Smooth muscle cell (in vitro differentiated cells): ENCODE measurements around the gene SMARCD3. TPM values are rescaled to one million over a fixed set of nuclear protein-coding genes. Genes with fewer than 3 reads are reported as not detected.

Source experiments
- DNase-seq: peaks from one replicate; lab custom pipeline; 2025; ENCODE audit not compliant: unreplicated experiment; lab: John Stamatoyannopoulos, UW
- H2AFZ ChIP-seq: fragments of 200-600 bp; sonication (generic); 2 replicates; pipeline ENCODE4 v1.6.0; 2016; ENCODE audit warnings: antibody characterized with exemption, low read depth, mild to moderate bottlenecking
- H3F3A ChIP-seq: fragments of 200-600 bp; sonication (generic); 2 replicates; pipeline ENCODE4 v1.6.0; 2017; ENCODE audit warnings: antibody characterized with exemption, low read depth
- H3K27ac ChIP-seq: fragments of 200-600 bp; sonication (generic); 2 replicates; pipeline ENCODE4 v1.5.1; 2016; ENCODE audit warnings: low read depth, mild to moderate bottlenecking
- H3K27me3 ChIP-seq: fragments of 200-600 bp; sonication (generic); 2 replicates; pipeline ENCODE4 v1.6.1; 2016; ENCODE audit warnings: low read depth, mild to moderate bottlenecking
- H3K36me3 ChIP-seq: fragments of 200-600 bp; sonication (generic); 2 replicates; pipeline ENCODE4 v1.5.1; 2016; ENCODE audit warnings: low read depth
- H3K4me1 ChIP-seq: fragments of 200-600 bp; sonication (generic); 2 replicates; pipeline ENCODE4 v1.5.1; 2016; ENCODE audit warnings: low read depth
- H3K4me2 ChIP-seq: fragments of 200-600 bp; sonication (generic); 2 replicates; pipeline ENCODE4 v1.6.0; 2016; ENCODE audit warnings: mild to moderate bottlenecking
- H3K4me3 ChIP-seq: fragments of 200-600 bp; sonication (generic); 2 replicates; pipeline ENCODE4 v1.5.1; 2016; ENCODE audit warnings: mild to moderate bottlenecking
- H3K79me2 ChIP-seq: fragments of 200-600 bp; sonication (generic); 2 replicates; pipeline ENCODE4 v1.6.0; 2016; ENCODE audit warnings: low read depth, mild to moderate bottlenecking
- H3K9ac ChIP-seq: fragments of 200-600 bp; sonication (generic); 2 replicates; pipeline ENCODE4 v1.6.0; 2016; ENCODE audit warnings: low read depth
- H3K9me3 ChIP-seq: fragments of 200-600 bp; sonication (generic); replicated peaks from 2 replicates; pipeline ENCODE4 v1.5.1; 2016; ENCODE audit warnings: low read depth
- H4K20me1 ChIP-seq: fragments of 200-600 bp; sonication (generic); 2 replicates; pipeline ENCODE4 v1.6.0; 2016; ENCODE audit warnings: low read depth
- WGBS: methylation state at CpG from one replicate; pipeline ENCODE4 v1.1.7; 2016; ENCODE audit warnings: low lambda C conversion rate; 5-methylcytosine and 5-hydroxymethylcytosine counted together
- polyA plus RNA-seq: library from polyadenylated mRNA; unstranded; fragments of >200 nt; fragmentation: Nextera tagmentation; extraction: Ambion mirVana; gene quantifications from 2 replicates; pipeline ENCODE4 v1.2.1, GENCODE V29; 2016
- total RNA-seq: library from RNA; depleted of rRNA; stranded (reverse); fragments of >200 nt; gene quantifications from 2 replicates; pipeline ENCODE4 v1.2.3, GENCODE V29; 2014
- TF ChIP-seq, protein P1 (sequence below): fragments of 200-600 bp; sonication (generic); IDR thresholded peaks from 2 replicates; pipeline ENCODE4 v1.5.1; 2017; ENCODE audit warnings: borderline replicate concordance, mild to moderate bottlenecking, antibody characterized with exemption; ENCODE audit not compliant: insufficient read depth, poor library complexity, severe bottlenecking

The SMARCD3 gene
- total and polyA plus RNA-seq, 2 experiments from 2014 or later: 44.4 to 58.1 TPM

DNA sequence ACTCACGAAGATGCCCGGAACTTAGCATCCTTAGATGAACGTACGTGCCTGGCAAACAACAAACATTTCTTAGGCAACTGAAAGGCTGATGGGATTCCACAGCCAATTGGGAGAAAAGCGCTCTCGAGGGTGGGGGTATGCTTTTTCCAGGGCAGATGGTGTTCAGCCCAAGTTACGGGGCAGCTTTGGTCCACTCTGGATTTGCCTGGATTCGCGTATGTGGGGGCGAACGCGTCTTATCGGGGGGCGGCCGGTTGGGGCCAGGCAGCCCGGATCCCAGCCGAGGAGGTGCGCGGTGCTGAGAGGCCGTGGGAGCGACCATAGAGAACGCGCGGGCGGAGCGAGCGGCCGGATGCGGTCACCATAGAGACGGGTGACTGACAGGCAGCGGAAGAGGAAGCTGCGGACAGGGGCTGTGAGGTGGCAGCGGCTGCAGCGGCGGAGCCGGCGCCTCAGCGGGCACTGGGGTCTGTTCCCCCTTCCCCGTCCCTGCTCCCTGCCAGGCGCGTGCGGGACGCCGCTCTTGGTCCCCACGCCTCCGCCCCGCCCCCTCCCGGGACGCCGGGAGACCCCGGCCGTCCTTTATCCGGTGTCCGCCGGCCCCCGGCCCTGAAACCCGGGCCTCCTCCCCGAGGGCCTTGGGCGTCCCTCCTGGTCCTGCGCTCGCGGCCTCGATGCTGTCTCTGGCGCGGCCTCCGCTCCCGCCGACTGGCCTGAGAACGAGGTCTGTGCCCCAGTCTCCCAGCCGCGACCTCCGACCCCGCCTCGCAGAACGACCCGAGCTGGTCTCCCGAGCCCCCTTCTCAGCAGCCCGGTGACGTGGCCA lies 16.2 kb downstream of the SMARCD3 start, which contains the start of gene CHPF2:
Gene CHPF2, plus strand, starts transcription at position 393 of the 826 bp plus-strand sequence. CDS start 1,529 bp downstream, outside the sequence.
- peaks cover 42% of the 10 kb centered on the region for H4K20me1 ChIP-seq
- H3K27me3 ChIP-seq: no peaks in the 10 kb centered on the region
- H3K4me2 ChIP-seq: peak within 1 kb of the TSS; percentile 85
- peak within 1 kb of the TSS; percentile 59 for H2AFZ ChIP-seq
- H3F3A ChIP-seq: no peaks in the 10 kb centered on the region
- TF ChIP-seq, protein P1, sequence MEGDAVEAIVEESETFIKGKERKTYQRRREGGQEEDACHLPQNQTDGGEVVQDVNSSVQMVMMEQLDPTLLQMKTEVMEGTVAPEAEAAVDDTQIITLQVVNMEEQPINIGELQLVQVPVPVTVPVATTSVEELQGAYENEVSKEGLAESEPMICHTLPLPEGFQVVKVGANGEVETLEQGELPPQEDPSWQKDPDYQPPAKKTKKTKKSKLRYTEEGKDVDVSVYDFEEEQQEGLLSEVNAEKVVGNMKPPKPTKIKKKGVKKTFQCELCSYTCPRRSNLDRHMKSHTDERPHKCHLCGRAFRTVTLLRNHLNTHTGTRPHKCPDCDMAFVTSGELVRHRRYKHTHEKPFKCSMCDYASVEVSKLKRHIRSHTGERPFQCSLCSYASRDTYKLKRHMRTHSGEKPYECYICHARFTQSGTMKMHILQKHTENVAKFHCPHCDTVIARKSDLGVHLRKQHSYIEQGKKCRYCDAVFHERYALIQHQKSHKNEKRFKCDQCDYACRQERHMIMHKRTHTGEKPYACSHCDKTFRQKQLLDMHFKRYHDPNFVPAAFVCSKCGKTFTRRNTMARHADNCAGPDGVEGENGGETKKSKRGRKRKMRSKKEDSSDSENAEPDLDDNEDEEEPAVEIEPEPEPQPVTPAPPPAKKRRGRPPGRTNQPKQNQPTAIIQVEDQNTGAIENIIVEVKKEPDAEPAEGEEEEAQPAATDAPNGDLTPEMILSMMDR: no peak
- no peaks in the 10 kb centered on the region for H3K36me3 ChIP-seq
- H3K9ac ChIP-seq: peak within 1 kb of the TSS; percentile 91
- DNase-seq: peak; percentile 48
- H3K4me1 ChIP-seq: peaks cover 25% of the 10 kb centered on the region
- peaks cover 43% of the 10 kb centered on the region for H3K79me2 ChIP-seq
- no peaks in the 10 kb centered on the region for H3K9me3 ChIP-seq
- WGBS: under 1% methylated on average over 67 of the region's 79 CpGs
- H3K27ac ChIP-seq: peak within 1 kb of the TSS; percentile 80
- H3K4me3 ChIP-seq: peak within 1 kb of the TSS; percentile 81

DNA sequence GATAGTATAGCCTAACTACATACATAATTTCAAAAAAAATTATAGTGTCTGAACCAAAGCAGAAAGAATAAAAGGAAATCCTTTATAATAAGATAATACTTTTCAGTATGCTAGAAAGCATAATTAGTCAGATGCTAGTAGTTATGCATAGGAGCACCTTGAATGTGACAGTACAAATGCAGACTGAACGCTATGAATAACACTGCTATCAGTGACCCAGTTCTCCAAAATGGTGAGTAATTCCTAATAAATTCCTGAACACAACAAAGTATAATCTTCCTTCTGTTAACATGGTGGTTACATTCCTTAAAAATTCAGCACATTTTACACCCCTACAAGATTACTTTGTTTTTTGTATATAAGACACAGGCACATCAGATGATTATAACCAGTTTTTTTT lies 17.4 kb downstream of the SMARCD3 start:
- TF ChIP-seq, protein P1: no peak
- H3K9ac ChIP-seq: no peak overlapping the region
- H3K27me3 ChIP-seq: no peaks in the 10 kb centered on the region
- WGBS: 18% methylated on average over 1 of the region's 1 CpG
- peaks cover 27% of the 10 kb centered on the region for H3K4me1 ChIP-seq
- H3F3A ChIP-seq: no peaks in the 10 kb centered on the region
- H4K20me1 ChIP-seq: peaks cover 29% of the 10 kb centered on the region
- H3K36me3 ChIP-seq: no peaks in the 10 kb centered on the region
- H3K4me2 ChIP-seq: peak overlapping the region; percentile 85
- DNase-seq: no peak
- peaks cover 48% of the 10 kb centered on the region for H3K79me2 ChIP-seq
- no peak overlapping the region for H3K27ac ChIP-seq
- no peak overlapping the region for H2AFZ ChIP-seq
- no peak overlapping the region for H3K4me3 ChIP-seq
- no peaks in the 10 kb centered on the region for H3K9me3 ChIP-seq

DNA sequence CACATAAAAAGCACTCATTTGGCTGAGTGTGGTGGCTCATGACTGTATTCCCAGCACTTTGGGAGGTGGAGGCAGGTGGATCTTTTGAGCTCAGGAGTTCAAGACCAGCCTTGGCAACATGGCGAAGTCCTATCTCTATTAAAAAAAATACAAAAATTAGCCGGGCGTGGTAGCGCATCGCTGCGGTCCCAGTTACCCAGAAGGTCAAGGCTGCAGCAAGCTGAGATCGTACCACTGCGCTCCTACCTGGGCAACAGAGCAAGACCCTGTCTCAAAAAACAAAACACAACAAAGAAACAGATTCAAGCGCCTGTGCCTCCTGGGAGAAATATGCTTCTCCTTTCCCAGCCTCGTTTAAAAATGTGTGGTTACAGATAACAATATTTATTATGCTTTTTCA lies 19.2 kb downstream of the SMARCD3 start:
- Histone ChIP-seq H4K20me1 (peaks cover 11% of the 10 kb centered on the region), H3K79me2 (peaks cover 41% of the 10 kb centered on the region), H2AFZ (no peak overlapping the region), H3K27me3 (no peaks in the 10 kb centered on the region), H3K4me1 (peaks cover 31% of the 10 kb centered on the region), H3K9me3 (no peaks in the 10 kb centered on the region), H3K4me2 (no peak overlapping the region), H3K36me3 (no peaks in the 10 kb centered on the region), H3K27ac (no peak overlapping the region), H3K4me3 (no peak overlapping the region), H3K9ac (no peak overlapping the region), H3F3A (no peaks in the 10 kb centered on the region)
- no peak for DNase-seq
- 97% methylated on average over 10 of the region's 10 CpGs for WGBS
- TF ChIP-seq, protein P1: no peak
